ENCODE measurements around the gene NDRG2. TPM values are rescaled to one million over a fixed set of nuclear protein-coding genes. Genes with fewer than 3 reads are reported as not detected.

The NDRG2 gene
- 3.4 and 4.2 TPM in 2 replicates for total RNA-seq (2014; rRNA removed; shearing (Covaris generic))

DNA sequence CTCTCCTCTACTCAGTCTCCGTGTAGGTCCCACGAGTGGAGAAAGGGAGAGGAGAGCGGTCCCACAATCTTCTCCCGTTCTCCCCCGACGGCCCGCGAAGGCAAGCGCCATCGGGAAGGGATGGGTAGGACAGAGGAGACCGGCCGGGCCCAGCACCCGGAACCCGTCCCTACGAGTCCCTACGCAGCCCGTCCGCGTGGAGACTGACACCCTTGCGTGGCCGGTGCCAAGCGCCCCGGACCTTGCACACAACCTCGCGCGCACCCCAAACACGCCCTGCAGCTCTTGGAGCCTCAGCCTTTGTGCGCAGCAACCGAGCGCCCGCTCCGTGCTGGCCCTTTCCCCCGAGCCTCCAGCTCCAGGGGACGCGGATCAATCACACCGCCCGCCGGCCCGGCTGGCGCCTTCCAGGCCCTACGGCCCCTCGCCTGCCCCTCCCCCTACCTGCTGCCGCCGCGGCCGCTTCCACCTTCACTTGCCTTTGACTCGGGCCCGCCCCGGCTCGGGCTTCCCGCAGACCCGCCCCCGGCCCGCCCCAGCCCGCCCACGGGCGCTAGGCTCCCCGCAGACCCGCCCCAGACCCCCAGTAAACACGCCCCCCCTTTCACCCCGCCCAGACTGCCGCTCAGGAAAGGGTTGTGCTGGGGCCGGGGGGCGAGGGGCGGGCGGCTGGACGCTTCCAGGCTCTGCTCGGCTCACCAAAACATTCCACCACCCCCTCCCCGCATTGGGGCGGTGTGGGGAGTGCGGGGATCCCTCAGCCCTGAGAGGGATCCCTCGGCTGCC lies at the start of gene NDRG2:
TSS of gene NDRG2 (minus strand) at position 477 of the 786 bp plus-strand sequence. CDS start 1,746 bp downstream, outside the sequence.

DNA sequence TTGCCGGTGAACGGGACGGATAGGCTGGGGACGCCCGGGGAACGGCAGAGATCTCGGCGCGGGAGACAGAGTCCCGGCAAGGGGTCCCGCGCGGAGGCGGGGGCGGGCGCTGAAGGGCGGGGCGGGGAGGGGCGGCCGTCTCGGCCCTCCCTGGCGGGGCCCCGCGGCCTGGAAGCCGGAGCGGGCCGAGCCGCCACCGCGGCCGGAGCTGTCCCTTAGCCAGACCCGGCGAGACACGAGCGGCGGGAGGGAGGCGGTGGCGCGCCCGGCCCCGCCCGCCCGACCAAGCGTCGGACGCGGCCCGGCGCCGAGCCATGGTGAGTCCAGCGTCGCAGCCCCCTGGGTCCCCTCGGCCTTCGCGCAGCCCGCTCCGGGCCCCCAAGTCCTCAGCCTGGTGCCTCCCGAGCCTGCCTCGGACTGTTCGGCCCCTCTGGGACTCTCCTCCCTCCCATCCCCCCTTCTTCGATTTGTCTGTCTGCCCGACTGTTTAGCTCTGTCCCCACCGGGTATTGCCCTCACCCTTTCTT lies 45.3 kb upstream of the NDRG2 start, which contains the start of gene ARHGEF40:
TSS of gene ARHGEF40 (plus strand) at position 222 of the 527 bp plus-strand sequence. CDS start at position 315, 93 bp downstream.

GRCh38 chr14:21057803-21058675 lies 33.2 kb upstream of the NDRG2 start, which contains the start of gene RNASE8:
TSS of gene RNASE8 (plus strand) at chr14:21057822. CDS start at chr14:21057893, 71 bp downstream.

DNA sequence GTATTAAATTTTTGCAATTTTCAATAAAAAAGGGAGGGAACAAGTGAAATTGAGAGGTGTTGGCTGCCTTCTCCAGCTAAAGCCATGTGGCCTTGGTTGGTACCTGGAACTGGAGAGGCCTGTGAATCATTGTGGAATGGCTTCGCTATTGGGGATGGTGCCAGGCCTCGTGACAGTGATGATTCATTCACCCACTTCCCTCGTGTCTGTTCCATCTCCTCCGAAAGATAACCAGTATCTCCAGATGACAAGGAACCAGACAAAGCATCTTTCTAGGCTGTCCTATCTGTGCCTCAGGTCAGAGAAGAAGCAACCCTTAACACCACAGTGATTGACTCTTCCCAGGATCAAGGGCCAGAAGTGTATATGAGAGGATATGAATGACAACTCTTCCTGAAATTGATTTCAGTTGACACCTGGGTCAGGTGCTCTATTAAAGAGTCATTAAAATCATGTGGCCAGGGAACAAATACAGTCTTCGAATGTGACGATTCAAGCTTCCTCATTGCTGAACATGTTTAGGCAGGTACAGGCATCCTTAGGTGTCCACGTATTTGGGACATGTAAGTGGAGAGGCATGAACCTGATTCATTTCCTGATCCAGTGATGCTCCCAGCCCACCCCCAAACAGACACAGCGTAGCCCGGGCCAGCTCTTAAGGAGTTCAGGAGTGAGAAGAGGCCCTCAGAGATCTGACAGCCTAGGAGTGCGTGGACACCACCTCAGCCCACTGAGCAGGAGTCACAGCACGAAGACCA lies 17.0 kb upstream of the NDRG2 start, which contains the start of gene RNASE7:
TSS of gene RNASE7 (plus strand) at position 687 of the 758 bp plus-strand sequence. CDS start 631 bp downstream, outside the sequence.

DNA sequence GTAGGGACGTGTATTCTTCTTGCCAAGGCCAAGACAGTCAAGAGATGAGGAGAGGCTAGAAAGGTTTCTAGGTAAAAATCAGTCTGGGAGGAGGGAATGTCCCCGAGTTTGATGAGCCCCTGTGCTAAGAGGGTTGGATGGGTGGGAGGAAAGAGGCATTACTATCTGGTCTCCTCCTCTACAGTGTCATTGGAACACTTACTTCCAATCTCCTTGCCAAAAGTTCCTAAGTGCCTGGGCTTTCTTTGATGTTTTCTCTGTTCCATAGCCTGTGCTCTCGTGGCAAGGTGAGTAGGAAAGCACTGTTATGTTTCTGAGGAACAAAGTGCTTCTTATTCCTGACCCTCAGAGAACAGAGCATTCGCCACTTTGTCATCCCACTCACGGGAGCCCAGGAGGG lies 9.8 kb upstream of the NDRG2 start, which contains the start of gene RNASE13:
TSS of gene RNASE13 (minus strand) at position 101 of the 400 bp plus-strand sequence. CDS start 519 bp downstream, outside the sequence.

GRCh38 chr14:21029917-21030316 lies 5.1 kb upstream of the NDRG2 start, which contains the start of gene TPPP2:
TSS of gene TPPP2 (plus strand) at chr14:21030217. CDS start at chr14:21030582, 365 bp downstream.

DNA sequence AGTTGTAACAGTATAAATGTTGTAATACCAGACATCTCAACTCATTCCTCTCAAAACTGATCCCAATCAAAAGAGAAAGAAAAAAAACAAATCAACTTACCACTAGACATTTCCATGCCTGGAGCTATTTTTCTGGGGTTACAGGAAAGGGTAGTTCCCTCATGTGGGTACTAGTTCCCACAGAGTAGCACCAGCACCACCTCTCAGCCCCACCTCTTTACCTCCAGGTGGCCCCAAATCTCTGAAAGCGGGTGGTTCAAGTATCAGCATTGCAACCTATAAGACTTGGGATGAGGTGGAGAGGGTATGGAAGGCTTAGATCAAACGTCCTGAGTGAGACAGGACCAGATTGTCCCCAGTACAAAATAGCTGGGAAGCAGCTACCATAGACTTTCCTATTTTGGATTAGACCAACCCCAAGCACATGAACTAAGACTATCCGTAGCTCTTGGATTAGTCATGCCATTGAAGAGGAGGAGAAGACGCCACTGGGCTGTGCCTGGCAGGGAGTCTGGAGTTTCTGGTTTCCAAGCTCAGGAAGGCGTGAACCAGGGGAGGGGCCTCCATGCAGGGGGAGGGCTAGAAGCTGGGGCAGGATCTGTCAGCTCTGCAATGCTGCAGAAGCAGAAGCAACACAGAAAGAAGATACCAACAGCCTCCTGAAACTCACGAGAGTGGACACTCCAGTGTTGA lies 26.0 kb downstream of the NDRG2 start, which contains the start of gene SLC39A2:
TSS of gene SLC39A2 (plus strand) at position 620 of the 693 bp plus-strand sequence. CDS start 154 bp downstream, outside the sequence.

GRCh38 chr14:20989787-20990600 lies 34.9 kb downstream of the NDRG2 start, which contains the start of gene METTL17:
TSS of gene METTL17 (plus strand) at chr14:20989980. CDS start at chr14:20990003, 23 bp downstream.

Other genes with a start within 250 kb of the NDRG2 start
- not detected in 2 replicates for gene RNASE6, start 243.8 kb downstream of the NDRG2 start, total RNA-seq (2014; rRNA removed; shearing (Covaris generic))
- not detected in 2 replicates for gene RNASE1, start 222.2 kb downstream of the NDRG2 start, total RNA-seq (2014; rRNA removed; shearing (Covaris generic))
- gene RNASE3, start 133.7 kb downstream of the NDRG2 start, total RNA-seq (2014; rRNA removed; shearing (Covaris generic)), result not detected in 2 replicates
- not detected in 2 replicates for gene RNASE2, start 69.6 kb downstream of the NDRG2 start, total RNA-seq (2014; rRNA removed; shearing (Covaris generic))
- gene METTL17, start 35.1 kb downstream of the NDRG2 start, total RNA-seq (2014; rRNA removed; shearing (Covaris generic)), result 77.0 and 88.5 TPM in 2 replicates
- gene SLC39A2, start 25.8 kb downstream of the NDRG2 start, total RNA-seq (2014; rRNA removed; shearing (Covaris generic)), result not detected in 2 replicates
- not detected in 2 replicates for gene TPPP2, start 5.2 kb upstream of the NDRG2 start, total RNA-seq (2014; rRNA removed; shearing (Covaris generic))
- not detected in 2 replicates for gene RNASE13, start 9.7 kb upstream of the NDRG2 start, total RNA-seq (2014; rRNA removed; shearing (Covaris generic))
- not detected in 2 replicates for gene RNASE7, start 17.3 kb upstream of the NDRG2 start, total RNA-seq (2014; rRNA removed; shearing (Covaris generic))
- not detected in 2 replicates for gene RNASE8, start 32.8 kb upstream of the NDRG2 start, total RNA-seq (2014; rRNA removed; shearing (Covaris generic))
- 25.5 and 27.5 TPM in 2 replicates for gene ARHGEF40, start 45.2 kb upstream of the NDRG2 start, total RNA-seq (2014; rRNA removed; shearing (Covaris generic))
- gene ZNF219, start 73.6 kb upstream of the NDRG2 start, total RNA-seq (2014; rRNA removed; shearing (Covaris generic)), result 4.4 and 7.0 TPM in 2 replicates
- 0.53 TPM in 1 of 2 replicates, not detected in the other for gene TMEM253, start 76.0 kb upstream of the NDRG2 start, total RNA-seq (2014; rRNA removed; shearing (Covaris generic))
- not detected in 2 replicates for gene OR5AU1, start 131.0 kb upstream of the NDRG2 start, total RNA-seq (2014; rRNA removed; shearing (Covaris generic))
- 780 and 859 TPM in 2 replicates for gene HNRNPC, start 244.4 kb upstream of the NDRG2 start, total RNA-seq (2014; rRNA removed; shearing (Covaris generic))

Data from A375 (cell line).